Panc1 (cell line): ENCODE data around the gene CYP8B1.

ENCODE experiments used
- CTCF ChIP-seq: fragments of 450-650 bp; IDR thresholded peaks from 2 replicates; pipeline ENCODE4 v1.5.1; 2017; ENCODE audit warnings: mild to moderate bottlenecking
- POLR2AphosphoS5 ChIP-seq: IDR thresholded peaks from 2 replicates; pipeline ENCODE4 v1.6.1; 2012; ENCODE audit warnings: mild to moderate bottlenecking, low read depth, low read length, moderate library complexity
- SIN3A ChIP-seq: IDR thresholded peaks from 2 replicates; pipeline ENCODE4 v1.6.1; 2012; ENCODE audit warnings: low read depth, mild to moderate bottlenecking, low read length, moderate library complexity, borderline replicate concordance; ENCODE audit not compliant: insufficient read depth

GRCh38 chr3:42880183-42880582 lies 4.5 kb upstream of the CYP8B1 start:
- TF ChIP-seq POLR2AphosphoS5 (no peak), CTCF (no peak), SIN3A (no peak)
